Measurements from ENCODE around the gene KIZ. TPM values are rescaled to one million over a fixed set of nuclear protein-coding genes. Genes with fewer than 3 reads are reported as not detected.

The KIZ gene
- total RNA-seq, 1 donor = 40.5 TPM

GRCh38 chr20:21219686-21220085 is 93.8 kb downstream of the KIZ start:
- Histone ChIP-seq H3K4me2 (ENCODE audit: insufficient read depth, low read length) (no peak overlapping the region), H3K4me3 (ENCODE audit: insufficient read depth, low read length) (no peak overlapping the region), H3K27ac (ENCODE audit: low read depth, low read length) (no peak overlapping the region), H4K20me1 (ENCODE audit: insufficient read depth, low read length) (no peaks in the 10 kb centered on the region), H3K4me1 (ENCODE audit: insufficient read depth, low read length) (no peaks in the 10 kb centered on the region), H3K9me3 (ENCODE audit: low read depth, low read length) (no peaks in the 10 kb centered on the region), H3K27me3 (ENCODE audit: insufficient read depth, low read length) (no peaks in the 10 kb centered on the region), H3K36me3 (ENCODE audit: insufficient read depth, low read length) (no peaks in the 10 kb centered on the region), H3K79me2 (ENCODE audit: insufficient read depth, low read length) (no peaks in the 10 kb centered on the region), H2AFZ (ENCODE audit: low read length) (no peak overlapping the region)
- no peak for DNase-seq (ENCODE audit: insufficient read length, low spot score, missing footprints)
- TF ChIP-seq CTCF (IDR thresholded peaks at IDR 0.05; ENCODE audit: extremely low read depth, low read depth, low read length) = no peak

- H2AFZ ChIP-seq (ENCODE audit: low read length) = no peak overlapping the region
- no peak for TF ChIP-seq CTCF (IDR thresholded peaks at IDR 0.05; ENCODE audit: extremely low read depth, low read depth, low read length)
- no peaks in the 10 kb centered on the region for H3K4me1 ChIP-seq (ENCODE audit: insufficient read depth, low read length)
- H3K27ac ChIP-seq (ENCODE audit: low read depth, low read length) = no peak overlapping the region
- no peaks in the 10 kb centered on the region for H3K36me3 ChIP-seq (ENCODE audit: insufficient read depth, low read length)
- H3K27me3 ChIP-seq (ENCODE audit: insufficient read depth, low read length) = no peaks in the 10 kb centered on the region
- no peaks in the 10 kb centered on the region for H3K9me3 ChIP-seq (ENCODE audit: low read depth, low read length)
- H3K4me3 ChIP-seq (ENCODE audit: insufficient read depth, low read length) = no peak overlapping the region
- peak; percentile 10 for DNase-seq (ENCODE audit: insufficient read length, low spot score, missing footprints)
- no peaks in the 10 kb centered on the region for H4K20me1 ChIP-seq (ENCODE audit: insufficient read depth, low read length)
- no peak overlapping the region for H3K4me2 ChIP-seq (ENCODE audit: insufficient read depth, low read length)
- H3K79me2 ChIP-seq (ENCODE audit: insufficient read depth, low read length) = no peaks in the 10 kb centered on the region
Measured at GRCh38 chr20:21224217-21224616, 98.3 kb downstream of the KIZ start.

GRCh38 chr20:21225215-21225947 is 99.5 kb downstream of the KIZ start:
- Histone ChIP-seq H3K4me3 (ENCODE audit: insufficient read depth, low read length) (no peak overlapping the region), H3K4me1 (ENCODE audit: insufficient read depth, low read length) (peaks cover under 1% of the 10 kb centered on the region), H3K27ac (ENCODE audit: low read depth, low read length) (no peak overlapping the region), H3K36me3 (ENCODE audit: insufficient read depth, low read length) (no peaks in the 10 kb centered on the region), H2AFZ (ENCODE audit: low read length) (no peak overlapping the region), H3K4me2 (ENCODE audit: insufficient read depth, low read length) (no peak overlapping the region), H3K79me2 (ENCODE audit: insufficient read depth, low read length) (no peaks in the 10 kb centered on the region), H3K27me3 (ENCODE audit: insufficient read depth, low read length) (no peaks in the 10 kb centered on the region), H4K20me1 (ENCODE audit: insufficient read depth, low read length) (no peaks in the 10 kb centered on the region), H3K9me3 (ENCODE audit: low read depth, low read length) (no peaks in the 10 kb centered on the region)
- no peak for TF ChIP-seq CTCF (IDR thresholded peaks at IDR 0.05; ENCODE audit: extremely low read depth, low read depth, low read length)
- peak; percentile 23 for DNase-seq (ENCODE audit: insufficient read length, low spot score, missing footprints)

GRCh38 chr20:21228511-21228910 is 102.6 kb downstream of the KIZ start:
- no peaks in the 10 kb centered on the region for H3K79me2 ChIP-seq (ENCODE audit: insufficient read depth, low read length)
- peaks cover 6% of the 10 kb centered on the region for H3K4me1 ChIP-seq (ENCODE audit: insufficient read depth, low read length)
- H4K20me1 ChIP-seq (ENCODE audit: insufficient read depth, low read length) = no peaks in the 10 kb centered on the region
- no peak overlapping the region for H3K4me2 ChIP-seq (ENCODE audit: insufficient read depth, low read length)
- no peaks in the 10 kb centered on the region for H3K9me3 ChIP-seq (ENCODE audit: low read depth, low read length)
- H3K4me3 ChIP-seq (ENCODE audit: insufficient read depth, low read length) = no peak overlapping the region
- H3K36me3 ChIP-seq (ENCODE audit: insufficient read depth, low read length) = no peaks in the 10 kb centered on the region
- no peak for TF ChIP-seq CTCF (IDR thresholded peaks at IDR 0.05; ENCODE audit: extremely low read depth, low read depth, low read length)
- no peak overlapping the region for H3K27ac ChIP-seq (ENCODE audit: low read depth, low read length)
- H2AFZ ChIP-seq (ENCODE audit: low read length) = no peak overlapping the region
- no peaks in the 10 kb centered on the region for H3K27me3 ChIP-seq (ENCODE audit: insufficient read depth, low read length)
- DNase-seq (ENCODE audit: insufficient read length, low spot score, missing footprints) = no peak
